Naive thymus-derived CD4-positive, alpha-beta T cell (primary cell): Measurements from ENCODE around the gene PEDS1. TPM values are rescaled to one million over a fixed set of nuclear protein-coding genes. Genes with fewer than 3 reads are reported as not detected.

Experiments
- ATAC-seq: fragments of 150-1000 bp; cut with Tn5 transposase; 2 replicates; pipeline ENCODE4 v1.10.0; 2021; ENCODE audit warnings: mild to moderate bottlenecking, moderate library complexity
- CTCF ChIA-PET: fragments of 350-600 bp; sonication (Branson Sonifier 250); formaldehyde crosslinking; loops from one replicate; lab custom pipeline; 2021; ENCODE audit warnings: antibody characterized with exemption; lab: Charles Lee
- POLR2A ChIA-PET: fragments of 350-600 bp; sonication (Branson Sonifier 250); formaldehyde crosslinking; loops from one replicate; lab custom pipeline; 2021; ENCODE audit warnings: antibody characterized with exemption, inconsistent platforms; lab: Charles Lee
- DNase-seq, 9 donors: peaks; one replicate each; pipeline versions ENCODE4 v3.0.0 to v3.0.0-alpha.2; 2020 to 2022; ENCODE audit warnings: mixed read lengths in 1 of 9
- H3K27ac ChIP-seq: one replicate; pipeline ENCODE4 v1.7.0; 2013; ENCODE audit warnings: mild to moderate bottlenecking, low read depth, low read length, moderate library complexity
- H3K27me3 ChIP-seq, 2 donors: one replicate each; pipeline ENCODE4 v1.7.0; 2013; ENCODE audit warnings: low read length in 2 of 2, mild to moderate bottlenecking in 2 of 2, moderate library complexity in 2 of 2; ENCODE audit not compliant: control insufficient read depth in 2 of 2, insufficient read depth in 2 of 2
- H3K36me3 ChIP-seq, 3 experiments: 1 replicate in 2 of 3; 2 replicates in 1 of 3; pipeline ENCODE4 v1.7.0; 2013; ENCODE audit warnings: low read length in 3 of 3, mild to moderate bottlenecking in 3 of 3, moderate library complexity in 1 of 3; ENCODE audit not compliant: insufficient read depth in 3 of 3, control insufficient read depth in 2 of 3
- H3K4me1 ChIP-seq, 2 donors: one replicate each; pipeline ENCODE4 v1.7.0; 2013; ENCODE audit warnings: low read length in 2 of 2, mild to moderate bottlenecking in 2 of 2, moderate library complexity in 1 of 2; ENCODE audit not compliant: control insufficient read depth in 2 of 2, insufficient read depth in 2 of 2
- H3K4me3 ChIP-seq: 2 replicates; pipeline ENCODE4 v1.7.0; 2013; ENCODE audit warnings: mild to moderate bottlenecking, low read length
- H3K9me3 ChIP-seq, 3 experiments: 1 replicate in 2 of 3; 2 replicates in 1 of 3; pipeline ENCODE4 v1.7.0; 2013; ENCODE audit warnings: low read length in 3 of 3; ENCODE audit not compliant: control insufficient read depth in 2 of 3
- H3K27ac Mint-ChIP-seq, 9 donors: one replicate each; pipeline ENCODE4 v1.8.0; 2020 to 2022; ENCODE audit warnings: mixed read lengths in 9 of 9, mild to moderate bottlenecking in 8 of 9, moderate library complexity in 5 of 9, inconsistent platforms in 2 of 9
- H3K27me3 Mint-ChIP-seq, 5 donors: one replicate each; pipeline ENCODE4 v1.8.0; 2021 to 2022; ENCODE audit warnings: mixed read lengths in 5 of 5, mild to moderate bottlenecking in 1 of 5
- H3K36me3 Mint-ChIP-seq, 5 donors: one replicate each; pipeline ENCODE4 v1.8.0; 2020 to 2022; ENCODE audit warnings: mixed read lengths in 5 of 5, mild to moderate bottlenecking in 3 of 5, inconsistent platforms in 1 of 5
- H3K4me1 Mint-ChIP-seq, 7 donors: one replicate each; pipeline ENCODE4 v1.8.0; 2020 to 2022; ENCODE audit warnings: mixed read lengths in 7 of 7, mild to moderate bottlenecking in 3 of 7, inconsistent platforms in 1 of 7
- H3K4me3 Mint-ChIP-seq, 10 donors: one replicate each; pipeline ENCODE4 v1.8.0; 2020 to 2022; ENCODE audit warnings: mild to moderate bottlenecking in 10 of 10, mixed read lengths in 10 of 10, moderate library complexity in 6 of 10, inconsistent platforms in 2 of 10
- H3K9me3 Mint-ChIP-seq, 11 donors: one replicate each; pipeline ENCODE4 v1.8.0; 2020 to 2022; ENCODE audit warnings: mixed read lengths in 11 of 11, mild to moderate bottlenecking in 4 of 11, inconsistent platforms in 1 of 11, moderate library complexity in 1 of 11
- intact Hi-C, 2 donors: fragments of 100-400 bp; cut with micrococcal nuclease; formaldehyde crosslinking; loops; one replicate each; pipeline ENCODE4 v1.15.1; 2023
- polyA plus RNA-seq, 2 donors: library from polyadenylated mRNA; unstranded; fragments of 300-500 nt; fragmentation: Illumina TruSeq; gene quantifications; one replicate each; pipeline ENCODE4 v1.2.3, GENCODE V29; 2021
- total RNA-seq, 6 experiments: library from RNA in 5 of 6; stranded (reverse) in 5 of 6; gene quantifications; 1 replicate in 5 of 6; 2 replicates in 1 of 6; pipeline ENCODE4 v1.2.3 and lab custom pipeline; 2021 to 2026

The PEDS1 gene
- total and polyA plus RNA-seq, 7 experiments from 2014 or later, result 16.0 to 29.3 (median 20.8) TPM

DNA sequence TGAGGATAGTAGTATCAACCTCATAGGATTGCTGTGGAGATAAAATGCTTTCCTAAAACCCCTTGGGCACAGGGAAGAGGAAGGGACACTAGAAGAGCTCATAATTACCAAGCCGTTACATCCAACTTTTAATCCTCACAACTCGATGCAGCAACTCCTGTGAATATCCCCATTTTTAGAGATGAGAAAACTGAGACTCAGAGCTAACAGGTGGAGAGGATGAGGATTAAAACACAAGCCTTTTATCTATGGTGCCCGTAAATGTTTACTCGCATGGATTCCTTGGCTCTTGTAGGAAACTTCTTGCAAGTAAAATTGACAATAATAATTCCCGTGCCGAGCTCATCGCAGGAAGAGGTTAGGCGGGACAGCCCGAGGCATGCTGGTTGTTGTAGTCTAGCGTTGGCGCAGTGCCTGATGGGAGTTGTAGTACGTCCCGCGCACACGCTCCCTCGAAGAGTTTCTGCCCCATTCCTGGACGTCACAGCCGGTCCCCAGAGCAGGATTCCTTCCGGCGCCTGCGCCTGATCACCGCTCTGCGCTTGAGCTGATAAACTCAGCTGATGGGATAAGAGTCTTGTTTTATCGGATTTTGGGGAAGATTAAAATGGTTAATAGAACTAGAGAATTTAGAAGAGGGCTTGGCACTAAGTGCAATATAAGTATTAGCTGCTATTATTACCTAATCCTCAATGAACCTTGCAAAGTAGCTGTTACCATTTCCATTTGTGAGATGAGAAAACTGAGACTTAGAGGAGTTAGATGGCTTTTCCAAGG, 37.7 kb downstream of the PEDS1 start:
- H3K4me3 Mint-ChIP-seq, result peak overlapping the region; percentile 78 to 97 (median 90)
- intact Hi-C loops, result loop anchor here (1.0 to 10.0 kb wide), 8 partner anchors 38 to 819 kb away; partner anchors contain the start of genes PARD6B (in 2 of the 2), PTPN1 (in 2 of the 2), ADNP (in 1 of the 2) and PEDS1 (in 1 of the 2)
- peaks cover 37 to 56% (median 51%) of the 10 kb centered on the region in 7 donors for H3K4me1 Mint-ChIP-seq
- Histone ChIP-seq H3K27ac (peak overlapping the region; percentile 76), H3K4me1 (peaks cover 38 to 39% of the 10 kb centered on the region in 2 donors), H3K36me3 (peaks cover 0 to 3% (median 0%) of the 10 kb centered on the region in 3 experiments), H3K27me3 (no peaks in the 10 kb centered on the region), H3K9me3 (no peaks in the 10 kb centered on the region), H3K4me3 (peak overlapping the region; percentile 58)
- ATAC-seq (peak; percentile 90), DNase-seq (peak; percentile 69 to 91 (median 87))
- ChIA-PET POLR2A (interaction anchor here (0.8 to 7.8 kb wide), 16 partner anchors 10 to 404 kb away, joined by 3 to 131 read pairs (median 4); partner anchors contain the start of genes PEDS1 and PTPN1), CTCF (interaction anchor here (0.6 to 10.3 kb wide), 17 partner anchors 13 to 463 kb away, joined by 3 to 236 read pairs (median 4); partner anchors contain the start of gene PEDS1)
- no peaks in the 10 kb centered on the region for H3K27me3 Mint-ChIP-seq
- peaks cover 0 to 8% (median 0%) of the 10 kb centered on the region in 5 donors for H3K36me3 Mint-ChIP-seq
- H3K9me3 Mint-ChIP-seq, result no peaks in the 10 kb centered on the region
- peak overlapping the region; percentile 70 to 98 (median 92) for H3K27ac Mint-ChIP-seq

DNA sequence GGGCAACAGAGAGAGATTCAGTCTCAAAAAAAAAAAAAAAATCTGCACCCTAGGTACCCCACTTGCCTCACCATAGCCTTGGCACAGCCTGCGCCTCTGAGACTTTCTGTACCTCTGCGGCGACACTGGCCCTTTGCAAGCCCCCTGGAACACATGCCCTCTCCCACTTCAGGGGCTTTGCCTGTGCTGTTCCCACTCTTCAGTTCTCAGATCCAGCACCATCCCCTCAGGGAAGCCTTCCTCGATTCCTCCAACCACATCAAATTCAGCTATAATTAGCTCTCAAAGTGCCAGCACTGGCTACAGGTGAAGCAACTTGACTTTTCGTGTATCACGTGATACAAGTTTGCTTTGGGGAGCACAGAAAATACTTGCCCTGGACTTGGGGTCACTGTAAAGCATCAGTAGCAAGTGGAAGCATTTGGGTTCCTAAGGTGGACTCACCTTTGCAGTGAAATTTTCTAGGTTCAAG, 38.4 kb downstream of the PEDS1 start:
- H3K4me1 ChIP-seq, result peaks cover 45% of the 10 kb centered on the region in 2 donors
- Mint-ChIP-seq H3K9me3 (no peaks in the 10 kb centered on the region), H3K4me1 (peaks cover 44 to 63% (median 58%) of the 10 kb centered on the region in 7 donors)

DNA sequence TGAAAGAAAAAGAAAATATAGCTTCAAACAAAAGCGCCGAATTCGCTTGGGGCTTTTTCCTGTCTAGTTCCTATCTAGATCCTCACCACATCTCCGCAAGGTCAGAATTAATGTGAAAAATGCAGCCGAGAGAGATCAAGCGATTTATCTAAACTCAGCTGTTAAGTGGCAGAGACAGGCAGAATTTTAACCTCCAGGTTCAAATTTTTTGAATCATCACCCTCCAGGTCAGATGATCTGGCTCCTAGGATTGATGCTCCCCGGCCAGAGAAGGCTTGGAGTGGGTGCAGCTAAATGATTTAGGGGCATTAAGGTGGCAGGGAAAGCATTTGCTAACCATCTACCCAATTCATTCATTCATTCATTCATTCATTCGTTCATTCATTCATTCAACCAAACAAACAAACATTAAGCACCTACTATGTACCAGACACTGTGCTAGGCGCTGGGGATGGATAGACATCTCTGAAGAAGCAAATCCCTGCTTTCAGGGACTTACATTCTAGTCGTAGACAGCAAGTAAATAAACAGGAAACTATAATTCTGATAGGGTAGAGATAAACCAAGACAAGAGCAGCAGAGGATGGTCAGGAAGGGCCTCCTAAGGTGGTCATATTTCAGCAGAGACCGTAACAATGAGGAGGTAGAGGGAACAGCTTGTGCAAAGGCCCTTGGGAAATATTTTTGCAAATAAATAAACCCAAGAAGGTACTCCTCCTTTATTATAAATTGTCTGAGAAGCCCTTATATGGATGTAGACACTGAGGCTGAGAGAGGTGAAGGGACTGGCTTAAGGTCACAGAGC, 39.9 kb downstream of the PEDS1 start:
- peak overlapping the region; percentile 84 for H3K4me3 ChIP-seq
- no peaks in the 10 kb centered on the region for H3K9me3 ChIP-seq
- intact Hi-C loops, result loop anchor here (1.0 to 10.0 kb wide), 11 partner anchors 27 to 926 kb away; partner anchors contain the start of genes SNAI1 (in 2 of the 2), ADNP (in 1 of the 2), PARD6B (in 1 of the 2) and PEDS1 (in 1 of the 2)
- peaks cover 0 to 4% (median 0%) of the 10 kb centered on the region in 3 experiments for H3K36me3 ChIP-seq
- Mint-ChIP-seq H3K27me3 (no peaks in the 10 kb centered on the region), H3K9me3 (no peaks in the 10 kb centered on the region), H3K4me3 (peak overlapping the region; percentile 91 to 99 (median 96)), H3K4me1 (peaks cover 56 to 76% (median 71%) of the 10 kb centered on the region in 7 donors), H3K36me3 (peaks cover 0 to 8% (median 0%) of the 10 kb centered on the region in 5 donors), H3K27ac (peak overlapping the region; percentile 90 to 99 (median 97))
- CTCF ChIA-PET, result interaction anchor here (1.0 to 1.5 kb wide), 3 partner anchors 34 to 56 kb away, joined by 3 to 4 read pairs (median 3); no protein-coding TSS in a partner anchor
- DNase-seq (no peak), ATAC-seq (no peak)
- peaks cover 54 to 59% of the 10 kb centered on the region in 2 donors for H3K4me1 ChIP-seq
- POLR2A ChIA-PET, result interaction anchor here (0.7 to 7.8 kb wide), 10 partner anchors 8 to 370 kb away, joined by 3 to 131 read pairs (median 4); partner anchors contain the start of genes CEBPB, PEDS1 and RNF114
- peak overlapping the region; percentile 96 for H3K27ac ChIP-seq
- no peaks in the 10 kb centered on the region for H3K27me3 ChIP-seq

More for the DNA sequence above, 38.4 kb downstream of the PEDS1 start:
- no peak for ATAC-seq
- POLR2A ChIA-PET, result interaction anchor here (0.8 to 7.8 kb wide), 13 partner anchors 9 to 399 kb away, joined by 3 to 131 read pairs (median 3); partner anchors contain the start of genes PEDS1 and PTPN1
- peaks cover 0 to 8% (median 0%) of the 10 kb centered on the region in 5 donors for H3K36me3 Mint-ChIP-seq
- H3K27me3 ChIP-seq, result no peaks in the 10 kb centered on the region
- peak overlapping the region; percentile 78 to 97 (median 90) for H3K4me3 Mint-ChIP-seq
- H3K27me3 Mint-ChIP-seq, result no peaks in the 10 kb centered on the region
- CTCF ChIA-PET, result interaction anchor here (0.7 to 10.3 kb wide), 12 partner anchors 14 to 464 kb away, joined by 3 to 236 read pairs (median 4); partner anchors contain the start of gene PEDS1
- no peak for DNase-seq
- peak overlapping the region; percentile 70 to 98 (median 92) for H3K27ac Mint-ChIP-seq
- intact Hi-C loops, result loop anchor here (1.0 to 10.0 kb wide), 6 partner anchors 38 to 820 kb away; partner anchors contain the start of genes ADNP (in 1 of the 2), PARD6B (in 1 of the 2), PEDS1 (in 1 of the 2) and SLC9A8 (in 1 of the 2)
- H3K27ac ChIP-seq, result peak overlapping the region; percentile 76
- peak overlapping the region; percentile 58 for H3K4me3 ChIP-seq
- no peaks in the 10 kb centered on the region for H3K9me3 ChIP-seq
- H3K36me3 ChIP-seq, result peaks cover 0 to 3% (median 0%) of the 10 kb centered on the region in 3 experiments

DNA sequence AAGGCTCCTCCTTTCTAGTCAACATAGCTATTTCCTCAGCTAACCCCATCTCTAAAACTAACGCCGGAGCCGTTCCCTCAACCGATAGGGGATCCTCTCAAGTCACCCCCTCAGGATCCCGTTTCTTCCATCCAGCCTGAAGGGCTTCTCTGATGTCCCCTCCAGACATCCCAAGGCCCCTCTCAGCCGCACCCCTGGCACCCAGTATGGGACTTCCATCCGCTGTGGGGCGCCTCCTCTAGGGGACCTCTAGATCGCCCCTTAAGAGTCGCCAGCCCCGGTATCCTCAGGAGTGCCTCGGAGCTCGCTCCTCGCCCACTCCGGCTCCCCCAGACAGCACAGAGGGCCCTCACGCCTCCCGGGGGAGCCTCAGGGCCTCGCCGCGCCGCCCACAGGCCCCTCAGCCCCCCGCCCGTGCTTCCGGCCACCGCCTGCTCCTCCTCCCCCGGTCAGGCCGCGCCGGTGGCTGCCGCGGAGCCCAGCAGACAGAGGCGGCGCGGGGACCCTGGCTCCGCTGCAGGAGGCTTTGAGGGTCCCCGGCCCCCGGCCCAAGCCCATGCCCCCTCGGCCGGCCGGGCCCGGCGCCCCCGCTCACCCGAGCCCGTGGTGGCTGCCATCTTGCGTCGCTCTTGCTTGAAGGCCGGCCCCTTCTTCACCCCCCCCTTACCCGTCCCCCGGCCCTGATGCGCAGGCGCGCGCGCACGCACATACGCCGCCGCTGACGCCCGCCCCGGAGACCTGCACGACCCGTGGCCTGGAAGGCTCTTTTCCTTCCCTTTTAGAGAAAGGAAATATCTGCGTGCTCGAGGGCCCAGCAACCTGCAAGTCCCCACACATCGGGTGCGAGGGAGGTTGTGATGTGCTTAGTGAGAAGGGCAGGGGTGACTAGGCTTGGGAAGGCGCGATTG, 40.8 kb downstream of the PEDS1 start, which contains the start of gene UBE2V1:
TSS of gene UBE2V1 (minus strand) at position 639 of the 908 bp plus-strand sequence. CDS start at position 617, 22 bp downstream.
- Mint-ChIP-seq H3K4me1 (peaks cover 63 to 85% (median 80%) of the 10 kb centered on the region in 7 donors), H3K4me3 (peak within 1 kb of the TSS; percentile 91 to 99 (median 96)), H3K27me3 (no peaks in the 10 kb centered on the region), H3K9me3 (no peaks in the 10 kb centered on the region), H3K27ac (peak within 1 kb of the TSS; percentile 90 to 99 (median 97)), H3K36me3 (peaks cover 0 to 10% (median 0%) of the 10 kb centered on the region in 5 donors)
- Histone ChIP-seq H3K4me3 (peak within 1 kb of the TSS; percentile 84), H3K27ac (peak within 1 kb of the TSS; percentile 96), H3K9me3 (no peaks in the 10 kb centered on the region), H3K27me3 (no peaks in the 10 kb centered on the region), H3K4me1 (peaks cover 62 to 67% of the 10 kb centered on the region in 2 donors), H3K36me3 (peaks cover 0 to 13% (median 0%) of the 10 kb centered on the region in 3 experiments)
- intact Hi-C loops, result loop anchor here (1.0 to 10.0 kb wide), 10 partner anchors 26 to 925 kb away; partner anchors contain the start of genes SNAI1 (in 2 of the 2), ADNP (in 1 of the 2), PEDS1 (in 1 of the 2) and RNF114 (in 1 of the 2)
- CTCF ChIA-PET, result interaction anchor here (1.0 to 1.5 kb wide), 5 partner anchors 8 to 57 kb away, joined by 3 to 5 read pairs (median 3); no protein-coding TSS in a partner anchor
- peak; percentile 85 for ATAC-seq
- peak; percentile 78 to 90 (median 88) for DNase-seq
- POLR2A ChIA-PET, result interaction anchor here (0.6 to 7.8 kb wide), 14 partner anchors 9 to 399 kb away, joined by 3 to 131 read pairs (median 4); partner anchors contain the start of genes B4GALT5, CEBPB, PEDS1 and RNF114
